GM10847 (cell line): Measurements from ENCODE around the gene INPP4B.

Source experiments
- POLR2A ChIP-seq: IDR thresholded peaks from 2 replicates; pipeline ENCODE4 v1.6.1; 2011; ENCODE audit not compliant: insufficient read length; ENCODE audit errors: extremely low read depth

The INPP4B gene

DNA sequence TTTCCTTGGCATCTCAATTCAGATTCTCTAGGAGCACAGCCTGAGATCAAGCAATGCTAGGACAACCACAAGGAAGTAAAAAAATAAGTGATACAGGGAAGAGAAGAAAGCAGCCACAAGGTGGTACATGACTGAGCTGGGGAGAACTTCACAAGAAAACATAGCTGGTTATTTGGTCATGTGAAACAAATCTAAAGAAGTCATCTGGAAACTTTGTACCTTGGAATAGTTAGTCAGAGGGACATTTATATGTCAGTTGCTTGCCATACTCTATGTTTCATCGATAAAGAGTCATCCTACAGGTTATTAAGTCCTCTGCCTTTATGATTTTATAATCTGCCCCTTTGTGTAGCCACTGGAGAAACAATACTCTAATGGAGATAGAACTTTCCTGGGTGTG is 634.7 kb downstream of the INPP4B start:
- no peak for TF ChIP-seq POLR2A

DNA sequence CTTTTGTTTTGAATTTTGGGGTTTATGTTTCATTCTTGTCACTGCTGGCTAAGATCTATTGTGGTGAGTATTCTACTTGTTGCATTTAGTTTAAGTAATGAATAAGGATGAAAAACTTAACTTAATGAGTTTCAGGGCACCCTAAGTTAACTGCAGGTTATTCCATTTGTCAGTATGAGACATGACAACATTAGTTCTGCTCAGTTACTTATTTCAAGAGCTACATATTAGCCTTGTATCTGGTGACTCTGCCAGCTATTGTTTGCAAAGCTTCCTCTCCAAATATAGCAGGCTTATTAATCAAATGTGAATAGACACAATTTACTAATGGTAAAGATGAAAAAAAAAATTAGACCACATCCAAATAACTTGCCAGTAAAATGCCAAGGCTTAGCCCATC is 642.6 kb downstream of the INPP4B start:
- TF ChIP-seq POLR2A: no peak

DNA sequence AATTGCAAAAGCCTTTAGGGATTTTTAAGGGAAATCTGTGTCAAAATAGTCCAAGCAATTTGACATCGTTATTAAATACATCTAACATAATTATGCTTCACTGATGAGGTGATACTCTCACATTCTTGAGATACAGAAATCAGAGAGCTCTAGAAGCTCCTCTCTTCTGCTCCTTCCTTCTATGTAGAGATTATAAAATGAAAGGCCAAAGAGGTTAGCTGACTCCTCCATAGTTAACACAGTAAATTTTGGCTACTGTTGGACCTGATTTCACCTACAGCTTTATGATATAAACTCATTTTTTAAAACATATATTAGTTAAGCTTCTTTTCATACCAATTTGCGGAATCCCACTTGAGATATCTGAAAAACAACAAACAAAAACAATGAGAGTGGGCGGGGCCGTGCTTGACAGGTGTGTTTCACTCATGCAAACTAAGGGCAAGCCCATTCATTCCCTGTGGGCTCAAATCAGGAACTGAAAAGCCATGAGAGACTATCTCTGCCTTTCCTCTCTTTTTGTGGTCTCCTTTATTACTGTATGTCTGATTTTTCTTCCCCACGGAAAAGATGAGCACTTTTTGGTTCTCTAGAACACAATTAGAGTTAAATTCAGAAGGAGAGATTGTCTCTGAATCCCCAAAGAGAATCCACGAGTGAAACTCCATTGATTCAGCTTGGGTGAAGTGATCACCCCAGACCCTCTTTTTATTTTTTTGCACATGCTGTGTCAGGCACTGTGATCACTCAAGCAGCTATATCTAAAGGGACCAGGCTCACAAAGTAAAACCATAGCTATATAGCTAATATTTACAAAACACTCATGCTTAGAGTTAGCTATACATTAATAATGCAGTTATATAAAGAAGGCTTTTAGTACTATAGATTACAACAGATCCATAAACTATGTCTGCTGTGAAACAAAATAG is 643.4 kb downstream of the INPP4B start:
- TF ChIP-seq POLR2A: no peak

DNA sequence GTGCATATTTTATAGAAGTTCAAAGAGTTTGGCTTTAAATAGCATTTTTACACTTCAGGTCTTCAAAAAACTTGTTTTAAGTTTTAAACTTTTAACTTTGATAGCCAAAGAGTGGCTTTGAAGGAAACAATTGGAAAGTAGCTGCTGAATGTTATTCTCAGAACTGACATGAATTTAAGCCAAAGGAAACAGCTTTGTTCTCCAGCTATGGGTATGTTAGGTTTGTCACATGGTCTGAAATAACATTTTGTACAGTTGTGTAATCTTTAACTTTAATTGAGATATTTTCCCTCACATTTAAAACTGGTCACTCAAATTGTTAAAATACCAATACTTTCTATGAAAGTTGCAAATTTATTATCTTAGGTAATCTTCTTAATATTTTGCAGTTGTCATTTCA is 645.1 kb downstream of the INPP4B start:
- no peak for TF ChIP-seq POLR2A

GRCh38 chr4:142194905-142195304 is 651.2 kb downstream of the INPP4B start:
- TF ChIP-seq POLR2A: no peak

- no peak for TF ChIP-seq POLR2A
These were observed 654.2 kb downstream of the INPP4B start for GRCh38 chr4:142191901-142192300.

DNA sequence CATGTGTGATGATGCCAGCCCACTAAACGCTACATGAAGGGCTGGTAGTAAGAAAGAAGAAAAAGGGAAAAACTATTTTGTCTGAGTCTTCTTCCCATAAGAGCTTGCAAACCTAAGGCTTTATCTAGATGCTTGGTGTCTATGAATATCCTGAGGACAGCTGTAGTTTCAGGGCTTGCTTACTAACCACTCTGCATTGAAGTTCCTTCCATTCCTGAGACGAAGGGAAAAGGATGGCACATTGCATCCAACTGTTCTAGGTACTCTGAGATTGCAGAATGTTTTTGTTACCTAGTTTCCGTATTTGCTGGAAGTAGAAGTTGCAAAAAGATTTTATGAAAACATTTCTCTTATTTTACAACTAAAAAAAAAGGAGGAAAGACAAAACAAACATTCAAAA is 665.1 kb downstream of the INPP4B start:
- TF ChIP-seq POLR2A: no peak

DNA sequence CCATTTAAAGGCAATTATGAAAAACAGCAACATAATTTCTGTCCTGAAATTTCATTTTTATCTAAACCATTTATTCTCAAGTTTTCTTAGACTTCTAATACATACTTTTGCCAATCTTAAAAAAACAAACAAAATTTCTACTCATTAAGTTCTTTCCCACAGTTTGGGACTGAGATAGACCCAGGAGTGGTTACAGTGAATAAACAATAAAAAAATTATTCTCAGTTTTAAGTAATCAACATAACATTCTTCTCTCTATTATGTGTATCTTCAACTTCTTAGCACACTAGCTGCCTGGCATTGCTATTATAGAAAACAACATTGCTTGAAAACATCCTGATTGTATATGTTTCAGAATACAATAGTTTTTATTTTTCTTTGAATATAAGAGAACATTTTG is 676.9 kb downstream of the INPP4B start:
- no peak for TF ChIP-seq POLR2A

DNA sequence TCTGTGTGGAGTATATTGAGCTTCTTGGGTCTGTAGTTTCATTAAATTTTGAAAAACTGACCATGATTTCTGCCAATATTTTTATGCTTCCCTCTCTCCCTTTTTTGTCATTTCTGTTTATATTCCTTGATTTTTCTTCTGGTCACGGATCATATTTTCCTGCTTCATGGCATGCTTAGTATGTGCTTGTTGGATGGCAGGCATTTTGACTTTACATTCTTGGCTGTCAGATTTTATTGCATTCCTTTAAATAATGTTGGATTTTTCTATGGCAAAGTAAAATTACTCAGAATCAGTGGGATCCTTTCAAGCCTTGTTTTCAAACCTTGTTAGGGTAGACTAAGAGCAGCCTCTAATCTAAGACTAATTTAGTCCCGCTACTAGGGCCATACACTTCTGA is 677.9 kb downstream of the INPP4B start:
- no peak for TF ChIP-seq POLR2A

- TF ChIP-seq POLR2A: no peak
These were observed 681.2 kb downstream of the INPP4B start for GRCh38 chr4:142164767-142165500.

GRCh38 chr4:142161086-142161485 is 685.0 kb downstream of the INPP4B start:
- TF ChIP-seq POLR2A: no peak

GRCh38 chr4:142160509-142160908 is 685.6 kb downstream of the INPP4B start:
- TF ChIP-seq POLR2A: no peak

DNA sequence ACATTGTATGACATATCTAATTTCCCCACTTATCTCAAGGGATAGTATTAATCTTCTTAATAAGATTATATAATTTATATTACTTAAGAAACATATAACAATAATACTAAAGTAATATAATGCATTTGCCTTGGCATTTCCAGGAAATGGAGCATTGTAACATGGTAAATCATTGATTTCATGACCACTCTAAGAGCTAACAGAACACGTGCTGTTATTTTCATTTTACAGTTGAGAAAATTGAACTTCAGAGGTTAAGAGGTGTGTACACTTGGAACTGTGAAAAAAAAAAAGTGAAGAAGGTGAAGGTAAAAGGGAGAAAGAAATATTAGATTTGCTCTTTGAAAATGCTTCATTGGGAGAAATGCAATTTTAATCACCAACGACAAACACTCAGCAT is 687.1 kb downstream of the INPP4B start:
- TF ChIP-seq POLR2A: no peak

DNA sequence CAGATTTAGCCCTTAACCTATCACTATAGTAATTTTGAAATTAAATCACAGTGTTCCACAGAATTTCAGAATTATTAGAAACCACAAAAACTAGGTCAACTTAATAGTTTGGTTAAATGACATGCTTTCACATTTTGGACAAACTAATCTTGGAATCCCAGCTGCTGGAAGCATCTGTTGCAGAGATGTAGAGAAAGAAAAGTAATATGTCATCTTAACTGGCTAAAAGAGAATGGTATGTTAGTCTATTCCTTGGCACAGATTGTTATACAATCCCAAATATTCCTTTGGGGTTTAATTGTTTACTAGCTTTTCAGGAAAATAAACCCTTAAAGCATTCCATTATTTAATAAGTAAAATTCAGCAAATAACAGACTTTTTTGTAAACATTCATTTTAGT is 689.8 kb downstream of the INPP4B start:
- no peak for TF ChIP-seq POLR2A

DNA sequence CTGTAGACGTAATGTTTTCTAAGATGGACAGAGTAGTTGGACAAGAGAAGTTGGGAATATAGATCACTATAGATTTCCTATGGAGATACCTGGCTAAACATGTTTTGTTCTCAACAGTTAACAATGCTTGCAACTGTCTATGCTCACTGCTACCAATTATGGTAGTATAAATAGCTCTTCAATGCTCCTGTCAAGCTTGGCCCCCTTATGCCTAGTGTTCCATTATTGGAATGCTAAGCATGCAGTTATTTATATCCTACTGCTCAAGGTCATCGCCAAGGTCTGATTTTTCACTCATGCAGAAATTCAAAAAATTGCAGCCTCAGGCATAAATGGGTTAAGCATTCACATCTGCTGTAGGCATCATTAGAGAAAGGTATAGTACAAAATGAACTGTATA is 690.8 kb downstream of the INPP4B start:
- no peak for TF ChIP-seq POLR2A

DNA sequence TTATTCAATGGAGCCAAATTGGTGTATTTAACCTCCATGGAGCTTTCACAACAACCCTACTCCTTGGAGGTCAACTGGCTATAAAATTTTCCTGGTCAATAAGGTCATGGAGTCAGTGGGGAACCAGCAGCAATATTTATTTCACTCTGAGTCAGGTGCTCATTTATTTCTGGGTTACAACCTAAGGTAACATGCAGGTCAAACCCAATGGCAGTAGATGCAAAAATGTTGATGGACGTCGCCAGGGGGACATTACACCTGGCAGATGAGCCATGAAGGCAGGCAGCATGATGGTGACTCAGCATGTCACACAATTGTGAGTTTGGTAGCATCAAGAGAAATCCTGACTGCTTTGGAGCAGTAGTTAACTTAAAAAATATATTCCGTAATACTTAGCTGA is 695.6 kb downstream of the INPP4B start:
- no peak for TF ChIP-seq POLR2A

- TF ChIP-seq POLR2A: no peak
These were observed 701.3 kb downstream of the INPP4B start for GRCh38 chr4:142144813-142145212.
